Embryonic facial prominence (tissue), 1 donor: ENCODE measurements around the gene KRT16.
"Not testable (repeated sequence)": the region's sequence is repeated elsewhere in the genome, so short reads cannot be mapped to it uniquely, and the experiment has no call there.

Experiments used
- DNase-seq: peaks from one replicate; pipeline ENCODE4 v3.0.0-alpha.2; 2016; ENCODE audit errors: extremely low spot score

The KRT16 gene

DNA sequence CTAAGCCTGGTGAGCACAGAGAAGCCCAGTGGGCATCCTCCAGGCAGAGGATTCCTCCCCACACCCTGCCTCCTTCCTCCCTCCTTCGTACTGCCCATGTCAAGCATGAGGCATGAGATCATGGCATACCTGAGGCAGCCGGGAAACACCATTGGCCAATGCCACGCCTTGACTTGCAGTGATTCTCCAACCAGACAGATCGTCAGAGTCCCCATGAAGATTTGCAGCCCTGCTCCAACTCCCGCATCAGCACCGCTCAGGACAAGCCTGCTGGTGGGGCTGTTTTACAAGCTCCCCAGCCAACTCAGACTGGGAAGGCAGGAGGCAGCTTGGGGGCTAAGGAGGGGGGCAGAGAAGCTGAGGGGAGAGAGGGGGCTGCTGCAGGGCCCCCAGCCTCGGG is 2.9 kb upstream of the KRT16 start:
- no peak for DNase-seq

DNA sequence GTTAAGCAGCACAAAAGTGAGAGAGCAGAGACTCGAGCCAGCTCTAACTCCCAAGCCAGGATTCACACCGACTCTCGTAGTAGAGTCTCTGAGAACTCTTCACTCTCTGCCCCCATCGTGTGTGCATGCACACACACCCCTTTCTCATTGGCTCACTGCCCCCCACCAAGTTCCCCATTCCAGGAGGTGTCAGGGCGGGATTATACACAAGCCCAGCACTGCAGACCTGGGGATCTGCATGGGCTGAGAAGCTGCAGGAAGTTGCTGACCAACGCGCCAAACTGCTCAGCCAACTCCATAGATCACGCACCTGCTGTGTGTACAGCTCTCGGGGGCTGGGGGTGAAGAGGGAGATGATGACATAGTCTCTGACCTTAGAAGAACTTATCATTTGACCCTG is 2.2 kb upstream of the KRT16 start:
- DNase-seq, result not testable (repeated sequence)

- DNase-seq, result no peak
Measured at GRCh38 chr17:41614098-41614497, 1.5 kb upstream of the KRT16 start.

GRCh38 chr17:41613277-41614082 is 913 bp upstream of the KRT16 start:
- no peak for DNase-seq

GRCh38 chr17:41610965-41611640 is 1.5 kb downstream of the KRT16 start:
- no peak for DNase-seq

DNA sequence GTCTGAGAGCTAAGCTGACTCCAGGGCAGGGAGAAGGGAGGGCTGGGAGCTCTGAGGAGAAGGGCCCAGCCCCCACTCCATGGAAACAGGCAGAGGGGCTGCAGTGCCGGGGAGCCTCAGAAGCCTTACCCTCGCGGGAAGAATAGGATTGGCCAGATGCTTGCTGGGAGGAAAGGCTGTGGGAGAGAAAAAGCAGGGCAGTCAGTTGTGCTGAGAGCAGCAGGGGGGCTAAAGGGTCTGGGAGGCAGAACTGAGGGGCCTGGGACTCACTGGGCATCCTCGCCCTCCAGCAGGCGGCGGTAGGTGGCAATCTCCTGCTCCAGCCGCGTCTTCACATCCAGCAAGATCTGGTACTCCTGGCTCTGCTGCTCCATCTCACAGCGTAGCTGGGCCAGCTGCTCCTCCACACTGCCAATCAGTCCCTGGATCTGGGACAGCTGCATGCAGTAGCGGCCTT is 2.5 kb downstream of the KRT16 start:
- not testable (repeated sequence) for DNase-seq

- DNase-seq, result not testable (repeated sequence)
Measured at GRCh38 chr17:41606930-41607329, 5.6 kb downstream of the KRT16 start.

DNA sequence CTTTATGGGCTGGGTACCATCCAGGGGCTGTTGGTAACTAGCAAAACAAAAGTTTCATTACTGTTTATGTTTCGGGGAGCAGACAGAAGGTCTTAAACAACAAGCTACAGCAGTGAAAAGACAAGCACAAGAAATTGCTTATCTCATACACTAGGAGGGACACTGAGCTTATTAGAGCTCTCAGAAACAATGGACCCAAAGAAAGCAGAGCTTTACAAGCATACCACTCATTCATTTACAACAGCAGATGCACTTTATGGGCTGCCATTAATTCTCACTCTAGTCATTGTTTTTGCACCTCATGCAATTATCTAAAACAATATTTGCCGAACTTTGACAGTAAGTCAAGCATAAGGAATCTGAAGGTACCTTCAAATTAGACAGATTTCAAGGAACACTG is 10.0 kb downstream of the KRT16 start:
- DNase-seq, result no peak

DNA sequence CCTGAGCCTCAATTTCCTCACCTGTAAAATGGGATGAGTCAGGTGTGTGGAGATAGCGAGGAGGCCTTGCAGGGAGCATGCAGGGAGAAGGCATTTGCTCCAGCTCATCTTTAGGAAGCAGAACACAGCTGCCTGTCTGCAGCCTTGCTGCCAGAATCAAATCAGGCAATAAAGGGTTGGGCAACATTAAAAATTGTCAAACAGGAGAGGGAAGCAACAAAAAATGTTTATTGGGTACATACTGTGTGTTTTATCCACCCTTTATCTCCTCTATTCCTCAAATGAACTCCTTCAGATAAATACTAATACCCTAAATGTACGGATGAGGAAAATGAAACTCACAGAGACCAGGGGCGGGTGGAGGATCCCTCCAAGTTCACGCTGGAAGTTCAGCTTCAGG is 12.2 kb downstream of the KRT16 start:
- DNase-seq, result no peak

- no peak for DNase-seq
Measured at GRCh38 chr17:41599680-41600079, 12.9 kb downstream of the KRT16 start.

- no peak for DNase-seq
Measured at GRCh38 chr17:41595585-41595984, 17.0 kb downstream of the KRT16 start.

DNA sequence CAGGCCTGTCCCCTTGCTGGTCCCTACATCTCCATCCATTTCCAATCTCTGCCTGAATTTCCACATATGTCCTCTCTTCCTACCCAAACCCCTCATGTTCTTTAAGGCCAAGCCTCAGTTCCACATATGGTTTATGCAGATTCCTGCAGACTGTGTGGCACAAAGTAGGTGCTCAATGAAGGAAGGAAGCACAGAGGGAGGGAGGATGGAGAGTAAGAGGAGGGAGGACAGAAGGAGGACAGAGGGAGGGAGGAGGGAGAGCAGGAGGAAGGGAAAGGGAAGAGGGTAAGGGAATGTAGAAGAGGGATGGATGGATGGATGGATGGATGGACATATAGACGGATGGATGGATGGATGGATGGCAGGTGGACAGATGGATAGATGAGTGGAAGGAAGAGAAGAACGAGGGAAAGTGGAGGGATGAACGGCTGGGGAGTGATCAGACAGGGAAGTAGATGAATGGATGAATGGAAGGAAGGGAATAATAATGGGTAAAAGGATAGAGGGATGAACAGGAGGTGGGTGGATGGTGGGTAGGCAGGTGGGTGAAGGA is 18.1 kb downstream of the KRT16 start:
- DNase-seq, result no peak

DNA sequence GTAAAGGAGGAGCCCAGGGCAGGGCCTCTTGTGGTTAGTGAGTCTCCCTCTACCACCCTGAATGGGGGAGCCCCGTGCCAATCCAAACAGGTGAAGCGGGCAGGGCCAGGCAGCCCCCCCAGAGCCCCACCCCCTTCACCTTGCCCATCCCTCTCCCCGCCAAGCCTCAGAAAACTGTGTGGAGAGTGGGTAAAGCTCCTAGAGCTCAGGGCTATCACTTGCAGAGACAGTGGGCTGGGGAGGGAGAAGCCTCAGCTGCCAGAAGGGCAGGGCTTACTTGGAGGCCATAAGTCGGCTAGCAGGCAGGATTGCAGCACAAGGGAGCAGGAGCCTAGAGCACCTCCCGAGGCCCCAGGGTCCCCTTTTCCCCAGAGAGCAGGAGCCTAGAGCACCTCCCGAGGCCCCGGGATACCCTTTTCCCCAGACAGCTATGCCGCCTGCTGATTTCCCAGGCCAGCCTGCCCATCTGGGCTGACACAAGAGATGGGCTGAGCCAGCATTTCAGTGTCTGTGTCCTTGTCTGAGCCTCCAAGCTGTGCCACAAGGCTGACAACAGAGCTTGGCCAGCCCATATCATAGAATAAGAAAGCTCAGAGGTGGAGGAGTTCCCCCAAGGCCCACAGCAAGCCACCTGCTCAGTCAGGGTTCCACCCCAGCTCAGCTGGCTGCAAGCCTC is 19.1 kb downstream of the KRT16 start:
- DNase-seq, result no peak

DNA sequence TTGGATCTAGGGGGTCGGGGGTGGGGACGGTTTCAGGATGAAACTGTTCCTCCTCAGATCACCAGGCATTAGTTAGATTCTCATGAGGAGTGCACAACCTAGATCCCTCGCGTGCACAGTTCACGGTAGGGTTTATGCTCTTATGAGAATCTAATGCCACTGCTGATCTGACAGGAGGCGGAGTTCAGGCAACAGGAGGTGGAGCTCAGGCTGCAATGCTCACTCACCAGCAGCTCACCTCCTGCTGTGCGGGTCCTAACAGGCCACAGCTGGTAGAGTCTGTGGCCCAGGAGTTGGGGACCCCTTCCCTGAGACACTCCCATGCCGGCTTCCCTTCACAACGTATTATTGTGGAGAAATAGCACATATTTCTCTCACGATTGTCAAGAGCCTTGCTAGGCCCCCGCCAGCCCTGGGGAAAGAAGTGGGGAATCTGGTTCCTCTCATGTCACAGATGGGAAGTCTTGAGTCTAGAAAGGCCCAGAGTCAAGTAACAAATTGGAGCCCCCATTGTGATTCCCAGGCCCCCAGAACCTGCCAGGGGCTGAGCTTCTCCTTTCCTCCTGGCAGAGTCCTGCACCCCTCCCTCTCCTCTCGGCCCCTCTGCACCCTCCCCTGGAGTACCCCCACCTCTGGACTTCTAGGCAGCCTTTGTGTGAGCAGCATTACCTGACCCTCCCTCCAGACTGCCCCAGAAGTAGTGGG is 19.8 kb downstream of the KRT16 start:
- no peak for DNase-seq

GRCh38 chr17:41589301-41589700 is 23.3 kb downstream of the KRT16 start:
- no peak for DNase-seq

GRCh38 chr17:41588126-41588810 is 24.3 kb downstream of the KRT16 start:
- DNase-seq, result no peak

DNA sequence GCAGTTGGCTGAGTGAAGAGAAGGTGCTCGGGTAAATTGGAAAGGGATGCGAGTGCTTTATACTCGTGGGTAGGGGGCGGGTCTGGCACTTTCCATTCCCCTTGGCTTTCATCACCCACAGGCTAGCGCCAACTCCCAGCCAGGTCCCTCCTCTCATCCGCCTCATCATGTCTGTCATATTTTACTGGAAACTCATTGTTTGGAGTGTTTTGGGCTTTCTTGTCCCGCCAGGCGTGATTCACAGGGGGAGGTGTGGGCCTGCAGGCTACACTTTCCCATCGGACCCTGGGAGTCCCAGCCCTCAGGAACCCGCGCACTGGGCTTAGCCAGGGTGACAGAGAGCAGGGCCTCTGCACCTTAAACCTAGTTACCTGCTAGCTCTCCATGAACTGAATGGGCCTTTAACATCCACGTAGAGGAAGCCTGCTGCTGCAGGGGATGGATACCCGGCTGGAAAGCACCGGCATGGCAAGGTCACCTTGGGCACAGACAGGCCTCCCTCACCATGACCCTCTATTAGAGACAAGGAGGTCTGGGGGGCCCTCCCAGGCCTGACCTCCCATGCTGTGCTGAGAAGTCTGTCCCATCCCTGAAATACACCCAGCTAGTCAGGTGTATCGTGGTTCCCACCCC is 25.6 kb downstream of the KRT16 start, which contains the start of gene KRT14:
KRT14 (minus strand) TSS at position 33 of the 633 bp plus-strand sequence. CDS start 61 bp downstream, outside the sequence.
- DNase-seq, result no peak

DNA sequence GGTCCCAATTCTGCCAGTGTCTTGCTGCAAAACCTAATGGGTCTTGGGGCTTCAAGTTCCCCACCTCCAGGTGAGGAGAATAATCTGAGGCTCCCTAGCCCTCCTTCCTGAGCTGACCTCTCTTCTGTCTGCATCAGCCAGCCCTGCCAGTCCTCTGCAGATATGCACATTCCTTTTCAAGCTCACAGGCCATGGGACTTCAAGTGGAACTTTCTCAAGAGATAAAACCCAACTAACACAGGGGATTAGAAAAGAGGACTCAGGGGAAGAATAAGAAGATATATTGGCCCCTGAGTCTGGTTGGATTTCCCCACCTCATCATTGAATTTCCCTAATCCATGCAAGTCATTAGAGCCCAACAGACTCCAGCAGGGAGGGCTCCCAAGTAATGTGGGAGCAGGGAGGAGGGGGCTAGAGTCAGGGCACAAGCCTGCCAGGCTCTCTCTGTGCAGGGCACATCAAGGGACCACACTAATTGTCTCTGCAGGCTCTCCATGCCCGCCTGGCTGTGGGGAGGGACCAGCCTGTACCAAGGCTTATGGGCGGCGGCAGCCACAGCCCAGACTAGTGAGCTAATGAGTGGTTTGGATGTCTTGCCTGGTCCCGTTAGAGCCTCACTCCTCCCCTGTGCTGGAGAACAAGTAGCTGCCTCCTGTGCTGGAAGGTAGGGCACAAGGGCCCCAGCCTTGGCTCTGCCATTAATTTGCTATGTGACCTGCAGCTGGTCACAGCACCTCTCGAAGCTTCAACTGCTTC is 27.1 kb downstream of the KRT16 start:
- no peak for DNase-seq

- not testable (repeated sequence) for DNase-seq
Measured at GRCh38 chr17:41584331-41584927, 28.1 kb downstream of the KRT16 start.
